ENCODE measurements around the gene CCDC192. TPM values are rescaled to one million over a fixed set of nuclear protein-coding genes. Genes with fewer than 3 reads are reported as not detected.

Gene CCDC192
- total RNA-seq, 1 experiment from 2014 or later, result not detected

- Histone ChIP-seq H3K27me3 (no peaks in the 10 kb centered on the region), H3K4me3 (no peak overlapping the region), H3K36me3 (no peaks in the 10 kb centered on the region), H3K27ac (no peak overlapping the region), H3K4me1 (no peaks in the 10 kb centered on the region), H3K9me3 (replicated peaks) (no peaks in the 10 kb centered on the region)
- no peak for DNase-seq
Measured at GRCh38 chr5:127848098-127848497, 144.9 kb downstream of the CCDC192 start.

- H3K27ac ChIP-seq, result no peak overlapping the region
- H3K27me3 ChIP-seq, result no peaks in the 10 kb centered on the region
- H3K4me3 ChIP-seq, result no peak overlapping the region
- no peaks in the 10 kb centered on the region for H3K36me3 ChIP-seq
- H3K4me1 ChIP-seq, result no peaks in the 10 kb centered on the region
- H3K9me3 ChIP-seq (replicated peaks), result no peaks in the 10 kb centered on the region
- DNase-seq, result no peak
Measured at GRCh38 chr5:127849408-127849807, 146.2 kb downstream of the CCDC192 start.

- H3K27ac ChIP-seq, result no peak overlapping the region
- no peak overlapping the region for H3K4me3 ChIP-seq
- H3K36me3 ChIP-seq, result no peaks in the 10 kb centered on the region
- no peaks in the 10 kb centered on the region for H3K4me1 ChIP-seq
- no peak for DNase-seq
- H3K9me3 ChIP-seq (replicated peaks), result no peaks in the 10 kb centered on the region
- no peaks in the 10 kb centered on the region for H3K27me3 ChIP-seq
Measured at GRCh38 chr5:127849891-127850290, 146.7 kb downstream of the CCDC192 start.

GRCh38 chr5:127851964-127852363, 148.8 kb downstream of the CCDC192 start:
- Histone ChIP-seq H3K27ac (no peak overlapping the region), H3K4me3 (no peak overlapping the region), H3K4me1 (no peaks in the 10 kb centered on the region), H3K36me3 (no peaks in the 10 kb centered on the region), H3K27me3 (no peaks in the 10 kb centered on the region), H3K9me3 (replicated peaks) (no peaks in the 10 kb centered on the region)
- no peak for DNase-seq

GRCh38 chr5:127854520-127854919, 151.3 kb downstream of the CCDC192 start:
- no peaks in the 10 kb centered on the region for H3K27me3 ChIP-seq
- no peaks in the 10 kb centered on the region for H3K9me3 ChIP-seq (replicated peaks)
- H3K4me1 ChIP-seq, result no peaks in the 10 kb centered on the region
- no peak overlapping the region for H3K27ac ChIP-seq
- H3K36me3 ChIP-seq, result no peaks in the 10 kb centered on the region
- no peak overlapping the region for H3K4me3 ChIP-seq
- DNase-seq, result no peak

- no peak for DNase-seq
- no peak overlapping the region for H3K4me3 ChIP-seq
- no peaks in the 10 kb centered on the region for H3K4me1 ChIP-seq
- no peak overlapping the region for H3K27ac ChIP-seq
- H3K27me3 ChIP-seq, result no peaks in the 10 kb centered on the region
- H3K36me3 ChIP-seq, result no peaks in the 10 kb centered on the region
- no peaks in the 10 kb centered on the region for H3K9me3 ChIP-seq (replicated peaks)
Measured at GRCh38 chr5:127856292-127856691, 153.1 kb downstream of the CCDC192 start.

GRCh38 chr5:127858116-127858784, 155.1 kb downstream of the CCDC192 start:
- Histone ChIP-seq H3K27me3 (no peaks in the 10 kb centered on the region), H3K36me3 (no peaks in the 10 kb centered on the region), H3K4me3 (no peak overlapping the region), H3K27ac (no peak overlapping the region), H3K4me1 (no peaks in the 10 kb centered on the region), H3K9me3 (replicated peaks) (no peaks in the 10 kb centered on the region)
- DNase-seq, result no peak

GRCh38 chr5:127860291-127860690, 157.1 kb downstream of the CCDC192 start:
- Histone ChIP-seq H3K36me3 (no peaks in the 10 kb centered on the region), H3K9me3 (replicated peaks) (no peaks in the 10 kb centered on the region), H3K27ac (no peak overlapping the region), H3K4me1 (no peaks in the 10 kb centered on the region), H3K4me3 (no peak overlapping the region), H3K27me3 (no peaks in the 10 kb centered on the region)
- DNase-seq, result no peak

GRCh38 chr5:127863161-127863560, 160.0 kb downstream of the CCDC192 start:
- Histone ChIP-seq H3K4me3 (no peak overlapping the region), H3K27me3 (no peaks in the 10 kb centered on the region), H3K36me3 (no peaks in the 10 kb centered on the region), H3K9me3 (replicated peaks) (no peaks in the 10 kb centered on the region), H3K27ac (no peak overlapping the region), H3K4me1 (no peaks in the 10 kb centered on the region)
- DNase-seq, result no peak

- Histone ChIP-seq H3K9me3 (replicated peaks) (no peaks in the 10 kb centered on the region), H3K4me1 (no peaks in the 10 kb centered on the region), H3K27me3 (no peaks in the 10 kb centered on the region), H3K36me3 (no peaks in the 10 kb centered on the region), H3K4me3 (no peak overlapping the region), H3K27ac (no peak overlapping the region)
- DNase-seq, result no peak
Measured at GRCh38 chr5:127863610-127864395, 160.6 kb downstream of the CCDC192 start.

- H3K36me3 ChIP-seq, result no peaks in the 10 kb centered on the region
- no peaks in the 10 kb centered on the region for H3K27me3 ChIP-seq
- H3K27ac ChIP-seq, result no peak overlapping the region
- H3K4me3 ChIP-seq, result no peak overlapping the region
- H3K4me1 ChIP-seq, result no peaks in the 10 kb centered on the region
- no peaks in the 10 kb centered on the region for H3K9me3 ChIP-seq (replicated peaks)
- no peak for DNase-seq
Measured at GRCh38 chr5:127864511-127864910, 161.3 kb downstream of the CCDC192 start.

GRCh38 chr5:127865273-127865672, 162.1 kb downstream of the CCDC192 start:
- Histone ChIP-seq H3K4me1 (no peaks in the 10 kb centered on the region), H3K27me3 (no peaks in the 10 kb centered on the region), H3K27ac (no peak overlapping the region), H3K9me3 (replicated peaks) (no peaks in the 10 kb centered on the region), H3K4me3 (no peak overlapping the region), H3K36me3 (no peaks in the 10 kb centered on the region)
- no peak for DNase-seq

- H3K36me3 ChIP-seq, result no peaks in the 10 kb centered on the region
- no peaks in the 10 kb centered on the region for H3K9me3 ChIP-seq (replicated peaks)
- DNase-seq, result no peak
- H3K4me3 ChIP-seq, result no peak overlapping the region
- H3K27me3 ChIP-seq, result no peaks in the 10 kb centered on the region
- H3K27ac ChIP-seq, result no peak overlapping the region
- no peaks in the 10 kb centered on the region for H3K4me1 ChIP-seq
Measured at GRCh38 chr5:127867022-127867783, 164.0 kb downstream of the CCDC192 start.

- Histone ChIP-seq H3K4me3 (no peak overlapping the region), H3K4me1 (no peaks in the 10 kb centered on the region), H3K36me3 (no peaks in the 10 kb centered on the region), H3K9me3 (replicated peaks) (no peaks in the 10 kb centered on the region), H3K27me3 (no peaks in the 10 kb centered on the region), H3K27ac (no peak overlapping the region)
- no peak for DNase-seq
Measured at GRCh38 chr5:127870914-127871313, 167.7 kb downstream of the CCDC192 start.

- no peak for DNase-seq
- Histone ChIP-seq H3K27me3 (no peaks in the 10 kb centered on the region), H3K36me3 (no peaks in the 10 kb centered on the region), H3K4me1 (no peaks in the 10 kb centered on the region), H3K9me3 (replicated peaks) (no peaks in the 10 kb centered on the region), H3K27ac (no peak overlapping the region), H3K4me3 (no peak overlapping the region)
Measured at GRCh38 chr5:127871503-127872153, 168.4 kb downstream of the CCDC192 start.

Measured in SJCRH30 (cell line).